Activated CD8-positive, alpha-beta T cell treated with anti-CD3 and anti-CD28 coated beads for 36 hours (primary cell): ENCODE results near the gene SDSL. TPM values are rescaled to one million over a fixed set of nuclear protein-coding genes. Genes with fewer than 3 reads are reported as not detected.

Experiments
- ATAC-seq: fragments of 200-7000 bp; cut with Tn5 transposase; one replicate; pipeline ENCODE4 v1.10.0; 2021; ENCODE audit warnings: mild to moderate bottlenecking, moderate library complexity
- CTCF ChIA-PET: fragments of 350-600 bp; sonication (Branson Sonifier 250); formaldehyde crosslinking; loops from one replicate; lab custom pipeline; 2021; ENCODE audit warnings: antibody characterized with exemption; lab: Charles Lee
- POLR2A ChIA-PET: fragments of 350-600 bp; sonication (Branson Sonifier 250); formaldehyde crosslinking; loops from one replicate; lab custom pipeline; 2021; ENCODE audit warnings: antibody characterized with exemption; lab: Charles Lee
- DNase-seq: peaks from one replicate; pipeline ENCODE4 v3.0.0-alpha.2; 2020
- H3K27ac Mint-ChIP-seq: one replicate; pipeline ENCODE4 v1.8.0; 2021; ENCODE audit warnings: mild to moderate bottlenecking, mixed read lengths
- H3K27me3 Mint-ChIP-seq: one replicate; pipeline ENCODE4 v1.8.0; 2021; ENCODE audit warnings: mixed read lengths
- H3K36me3 Mint-ChIP-seq: one replicate; pipeline ENCODE4 v1.8.0; 2021; ENCODE audit warnings: low read depth, mixed read lengths
- H3K4me1 Mint-ChIP-seq: one replicate; pipeline ENCODE4 v1.8.0; 2021; ENCODE audit warnings: low read depth, mixed read lengths
- H3K4me3 Mint-ChIP-seq: one replicate; pipeline ENCODE4 v1.8.0; 2021; ENCODE audit warnings: mild to moderate bottlenecking, moderate library complexity, mixed read lengths
- H3K9me3 Mint-ChIP-seq: one replicate; pipeline ENCODE4 v1.8.0; 2021; ENCODE audit warnings: mixed read lengths
- CTCF ChIP-seq: fragments of 200-600 bp; IDR thresholded peaks from one replicate; pipeline ENCODE4 v1.8.0; 2022; ENCODE audit warnings: antibody characterized with exemption, mild to moderate bottlenecking
- intact Hi-C: fragments of 100-400 bp; cut with micrococcal nuclease; formaldehyde crosslinking; loops from one replicate; pipeline ENCODE4 v1.10.0; 2022
- total RNA-seq, 2 experiments: library from RNA; stranded (reverse); gene quantifications; one replicate each; pipeline ENCODE4 v1.2.3, GENCODE V29; 2021

The SDSL gene
- total RNA-seq, 2 experiments from 2014 or later = not detected

- ChIA-PET CTCF (interaction anchor here (2.7 kb wide), 1 partner anchor 17 kb away, joined by 13 read pairs; no protein-coding TSS in a partner anchor), POLR2A (no interaction called here)
- no peak for TF ChIP-seq CTCF
- ATAC-seq = no peak
- Mint-ChIP-seq H3K27ac (no peak overlapping the region), H3K4me1 (peaks cover 5% of the 10 kb centered on the region), H3K4me3 (no peak overlapping the region), H3K36me3 (peaks cover 2% of the 10 kb centered on the region), H3K27me3 (peaks cover 77% of the 10 kb centered on the region), H3K9me3 (peaks cover 2% of the 10 kb centered on the region)
- no peak for DNase-seq
- intact Hi-C loops = loop anchor here (5.0 to 10.0 kb wide), 3 partner anchors 924 to 1216 kb away; no protein-coding TSS in a partner anchor
Measured at GRCh38 chr12:113478351-113479011, 56.3 kb downstream of the SDSL start.

- no peak for ATAC-seq
- peaks cover 79% of the 10 kb centered on the region for H3K27me3 Mint-ChIP-seq
Measured at GRCh38 chr12:113479216-113479589, 57.0 kb downstream of the SDSL start.

DNA sequence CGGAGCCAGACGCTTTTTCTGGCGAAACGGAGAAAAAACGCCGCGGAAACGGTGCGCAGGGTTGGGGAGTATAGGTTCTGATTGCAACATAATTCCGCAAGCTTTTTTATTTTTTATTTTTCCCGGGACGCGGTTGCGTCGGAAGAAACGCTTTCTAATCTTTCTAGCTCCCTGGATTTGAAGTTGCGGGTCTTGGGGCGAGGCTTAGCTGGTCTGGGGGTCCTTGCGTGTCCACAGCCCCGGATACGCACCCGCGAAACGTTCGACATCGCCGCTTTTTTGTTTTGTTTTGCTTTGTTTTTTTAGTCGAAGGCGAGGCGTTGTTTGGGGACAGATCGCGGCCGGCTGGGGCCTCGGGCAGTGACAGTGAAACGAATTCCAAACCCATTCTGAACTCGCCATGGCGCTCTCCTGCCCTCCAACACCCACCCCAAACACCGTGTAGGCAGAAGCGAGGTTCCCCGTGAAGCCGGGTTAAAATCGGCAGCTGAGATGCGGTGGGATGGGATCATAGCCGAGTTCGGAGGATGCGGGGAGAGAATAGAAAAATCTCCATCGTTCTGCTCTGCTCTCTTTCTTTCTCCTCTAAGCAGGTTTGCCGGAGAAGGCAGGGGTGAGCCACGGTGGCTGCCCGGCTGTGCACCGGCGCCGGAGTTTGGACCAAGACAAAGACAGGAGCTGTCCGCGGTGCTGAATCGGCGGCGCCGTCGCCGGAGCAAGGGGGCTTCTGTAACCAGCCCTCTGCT is 57.6 kb downstream of the SDSL start:
- H3K27ac Mint-ChIP-seq = no peak overlapping the region
- peak; percentile 48 for DNase-seq
- no peak overlapping the region for H3K4me3 Mint-ChIP-seq
- no peak for TF ChIP-seq CTCF
- H3K36me3 Mint-ChIP-seq = peaks cover 2% of the 10 kb centered on the region
- H3K4me1 Mint-ChIP-seq = peaks cover 5% of the 10 kb centered on the region
- ChIA-PET CTCF (interaction anchor here (2.7 kb wide), 1 partner anchor 18 kb away, joined by 13 read pairs; no protein-coding TSS in a partner anchor), POLR2A (no interaction called here)
- peaks cover 2% of the 10 kb centered on the region for H3K9me3 Mint-ChIP-seq
- intact Hi-C loops = loop anchor here (5.0 to 10.0 kb wide), 3 partner anchors 923 to 1215 kb away; no protein-coding TSS in a partner anchor
- ATAC-seq = no peak
- H3K27me3 Mint-ChIP-seq = peaks cover 75% of the 10 kb centered on the region

More at GRCh38 chr12:113479216-113479589, 57.0 kb downstream of the SDSL start:
- H3K9me3 Mint-ChIP-seq = peaks cover 2% of the 10 kb centered on the region
- no peak for TF ChIP-seq CTCF
- peaks cover 5% of the 10 kb centered on the region for H3K4me1 Mint-ChIP-seq
- POLR2A ChIA-PET = no interaction called here
- H3K27ac Mint-ChIP-seq = peak overlapping the region; percentile 65
- H3K36me3 Mint-ChIP-seq = peaks cover 2% of the 10 kb centered on the region
- intact Hi-C loops = loop anchor here (5.0 to 10.0 kb wide), 3 partner anchors 923 to 1216 kb away; no protein-coding TSS in a partner anchor
- DNase-seq = no peak
- H3K4me3 Mint-ChIP-seq = no peak overlapping the region
- CTCF ChIA-PET = interaction anchor here (2.7 kb wide), 1 partner anchor 17 kb away, joined by 13 read pairs; no protein-coding TSS in a partner anchor

GRCh38 chr12:113480336-113480971 is 58.3 kb downstream of the SDSL start:
- POLR2A ChIA-PET = no interaction called here
- Mint-ChIP-seq H3K4me3 (no peak overlapping the region), H3K27me3 (peaks cover 72% of the 10 kb centered on the region), H3K9me3 (peaks cover 2% of the 10 kb centered on the region), H3K27ac (no peak overlapping the region), H3K4me1 (peaks cover 5% of the 10 kb centered on the region), H3K36me3 (peaks cover 2% of the 10 kb centered on the region)
- intact Hi-C loops = no loop called here
- no peak for TF ChIP-seq CTCF
- CTCF ChIA-PET = interaction anchor here (2.7 kb wide), 1 partner anchor 19 kb away, joined by 13 read pairs; no protein-coding TSS in a partner anchor
- ATAC-seq (no peak), DNase-seq (no peak)
